ENCODE measurements around the gene LSAMP.

The LSAMP gene

GRCh38 chr3:116378077-116378476, 67.2 kb downstream of the LSAMP start:
- ATAC-seq (ENCODE audit: low read depth) (no peak), DNase-seq (ENCODE audit: low spot score) (no peak)
- Histone ChIP-seq H3K4me3 (ENCODE audit: severe bottlenecking) (no peak overlapping the region), H3K9me3 (ENCODE audit: severe bottlenecking) (no peaks in the 10 kb centered on the region), H3K27me3 (ENCODE audit: insufficient read depth, poor library complexity, severe bottlenecking) (no peaks in the 10 kb centered on the region), H3K4me1 (ENCODE audit: insufficient read depth, poor library complexity, severe bottlenecking) (no peaks in the 10 kb centered on the region), H3K36me3 (ENCODE audit: low read depth) (no peaks in the 10 kb centered on the region), H3K27ac (ENCODE audit: poor library complexity, severe bottlenecking) (no peak overlapping the region)
- TF ChIP-seq CTCF (IDR thresholded peaks at IDR 0.05; ENCODE audit: poor library complexity, severe bottlenecking) = no peak

GRCh38 chr3:116374901-116375300, 70.4 kb downstream of the LSAMP start:
- DNase-seq (ENCODE audit: low spot score) (no peak), ATAC-seq (ENCODE audit: low read depth) (no peak)
- Histone ChIP-seq H3K4me1 (ENCODE audit: insufficient read depth, poor library complexity, severe bottlenecking) (no peaks in the 10 kb centered on the region), H3K9me3 (ENCODE audit: severe bottlenecking) (no peaks in the 10 kb centered on the region), H3K4me3 (ENCODE audit: severe bottlenecking) (no peak overlapping the region), H3K27ac (ENCODE audit: poor library complexity, severe bottlenecking) (no peak overlapping the region), H3K36me3 (ENCODE audit: low read depth) (no peaks in the 10 kb centered on the region), H3K27me3 (ENCODE audit: insufficient read depth, poor library complexity, severe bottlenecking) (no peaks in the 10 kb centered on the region)
- no peak for TF ChIP-seq CTCF (IDR thresholded peaks at IDR 0.05; ENCODE audit: poor library complexity, severe bottlenecking)

- H3K27me3 ChIP-seq (ENCODE audit: insufficient read depth, poor library complexity, severe bottlenecking) = no peaks in the 10 kb centered on the region
- H3K27ac ChIP-seq (ENCODE audit: poor library complexity, severe bottlenecking) = no peak overlapping the region
- no peaks in the 10 kb centered on the region for H3K36me3 ChIP-seq (ENCODE audit: low read depth)
- H3K9me3 ChIP-seq (ENCODE audit: severe bottlenecking) = no peaks in the 10 kb centered on the region
- H3K4me3 ChIP-seq (ENCODE audit: severe bottlenecking) = no peak overlapping the region
- TF ChIP-seq CTCF (IDR thresholded peaks at IDR 0.05; ENCODE audit: poor library complexity, severe bottlenecking) = no peak
- H3K4me1 ChIP-seq (ENCODE audit: insufficient read depth, poor library complexity, severe bottlenecking) = no peaks in the 10 kb centered on the region
- no peak for DNase-seq (ENCODE audit: low spot score)
- no peak for ATAC-seq (ENCODE audit: low read depth)
These were observed 77.4 kb downstream of the LSAMP start for GRCh38 chr3:116367761-116368395.

- Histone ChIP-seq H3K36me3 (ENCODE audit: low read depth) (no peaks in the 10 kb centered on the region), H3K4me1 (ENCODE audit: insufficient read depth, poor library complexity, severe bottlenecking) (no peaks in the 10 kb centered on the region), H3K27me3 (ENCODE audit: insufficient read depth, poor library complexity, severe bottlenecking) (no peaks in the 10 kb centered on the region), H3K27ac (ENCODE audit: poor library complexity, severe bottlenecking) (no peak overlapping the region), H3K9me3 (ENCODE audit: severe bottlenecking) (no peaks in the 10 kb centered on the region), H3K4me3 (ENCODE audit: severe bottlenecking) (no peak overlapping the region)
- no peak for TF ChIP-seq CTCF (IDR thresholded peaks at IDR 0.05; ENCODE audit: poor library complexity, severe bottlenecking)
- ATAC-seq (ENCODE audit: low read depth) (no peak), DNase-seq (ENCODE audit: low spot score) (no peak)
These were observed 89.2 kb downstream of the LSAMP start for GRCh38 chr3:116356056-116356455.

- Histone ChIP-seq H3K9me3 (ENCODE audit: severe bottlenecking) (no peaks in the 10 kb centered on the region), H3K36me3 (ENCODE audit: low read depth) (no peaks in the 10 kb centered on the region), H3K4me3 (ENCODE audit: severe bottlenecking) (no peak overlapping the region), H3K4me1 (ENCODE audit: insufficient read depth, poor library complexity, severe bottlenecking) (no peaks in the 10 kb centered on the region), H3K27me3 (ENCODE audit: insufficient read depth, poor library complexity, severe bottlenecking) (no peaks in the 10 kb centered on the region), H3K27ac (ENCODE audit: poor library complexity, severe bottlenecking) (no peak overlapping the region)
- no peak for TF ChIP-seq CTCF (IDR thresholded peaks at IDR 0.05; ENCODE audit: poor library complexity, severe bottlenecking)
- no peak for ATAC-seq (ENCODE audit: low read depth)
- no peak for DNase-seq (ENCODE audit: low spot score)
These were observed 90.9 kb downstream of the LSAMP start for GRCh38 chr3:116354382-116354781.

Measured in RWPE2 (cell line).